Stimulated activated CD8-positive, alpha-beta memory T cell treated with anti-CD3 and anti-CD28 coated beads, Interleukin-4, amount 100 ng/mL, for 4 hours (primary cell): Measurements from ENCODE around the gene PPP1R9B.

Experiments
- DNase-seq, 2 donors: peaks; one replicate each; pipeline ENCODE4 v3.0.0-alpha.2; 2020; ENCODE audit warnings: low read depth in 2 of 2, low spot score in 1 of 2

The PPP1R9B gene

GRCh38 chr17:50187751-50188530 lies 37.5 kb upstream of the PPP1R9B start:
- DNase-seq: no peak

- no peak for DNase-seq
Measured at GRCh38 chr17:50187394-50187725, 36.9 kb upstream of the PPP1R9B start.

- DNase-seq: no peak
Measured at GRCh38 chr17:50186661-50187393, 36.4 kb upstream of the PPP1R9B start.

GRCh38 chr17:50185631-50186471 lies 35.4 kb upstream of the PPP1R9B start:
- DNase-seq: no peak

GRCh38 chr17:50184611-50185398 lies 34.3 kb upstream of the PPP1R9B start:
- no peak for DNase-seq

GRCh38 chr17:50184064-50184463 lies 33.6 kb upstream of the PPP1R9B start:
- no peak for DNase-seq

GRCh38 chr17:50183421-50183994 lies 33.0 kb upstream of the PPP1R9B start:
- no peak for DNase-seq

- no peak for DNase-seq
Measured at GRCh38 chr17:50182783-50183420, 32.4 kb upstream of the PPP1R9B start.

- DNase-seq: no peak
Measured at GRCh38 chr17:50181591-50182560, 31.4 kb upstream of the PPP1R9B start.

GRCh38 chr17:50181144-50181543 lies 30.7 kb upstream of the PPP1R9B start:
- DNase-seq: no peak

GRCh38 chr17:50180620-50181019 lies 30.1 kb upstream of the PPP1R9B start:
- DNase-seq: no peak

- DNase-seq: no peak
Measured at GRCh38 chr17:50180111-50180510, 29.6 kb upstream of the PPP1R9B start.

GRCh38 chr17:50177983-50178834 lies 27.7 kb upstream of the PPP1R9B start:
- DNase-seq: no peak

GRCh38 chr17:50177476-50177875 lies 27.0 kb upstream of the PPP1R9B start:
- DNase-seq: no peak

GRCh38 chr17:50176559-50177357 lies 26.3 kb upstream of the PPP1R9B start:
- no peak for DNase-seq

- no peak for DNase-seq
Measured at GRCh38 chr17:50175035-50175807, 24.7 kb upstream of the PPP1R9B start.
